HEK293 (cell line): ENCODE results near the gene PDZRN4.

Experiments used
- CTCF ChIA-PET: fragments of 350-600 bp; formaldehyde crosslinking; extraction: SDS; loops from one replicate; lab custom pipeline; 2021; ENCODE audit warnings: antibody characterized with exemption; lab: Yijun Ruan, JAX
- POLR2A ChIA-PET: fragments of 300-600 bp; formaldehyde crosslinking; extraction: SDS; loops from one replicate; lab custom pipeline; 2020; ENCODE audit warnings: antibody characterized with exemption, inconsistent platforms; lab: Yijun Ruan, JAX
- H3K27ac ChIP-seq: fragments of 200-500 bp; sonication (Bioruptor generic); 2 replicates; pipeline ENCODE4 v1.5.1; 2014; ENCODE audit warnings: low read depth, low read length, control low read depth, inconsistent platforms; ENCODE audit errors: extremely low read depth
- H3K36me3 ChIP-seq, 2 experiments: fragments of 200-500 bp in 1 of 2; sonication (Bioruptor generic) in 1 of 2; 1 replicate in 1 of 2; 2 replicates in 1 of 2; pipeline ENCODE4 v1.5.1; 2014 to 2017; ENCODE audit warnings: inconsistent platforms in 2 of 2, low read length in 2 of 2; ENCODE audit not compliant: control insufficient read depth in 2 of 2, insufficient read depth in 1 of 2
- H3K4me1 ChIP-seq: fragments of 200-500 bp; sonication (Bioruptor generic); 2 replicates; pipeline ENCODE4 v1.5.1; 2014; ENCODE audit warnings: mild to moderate bottlenecking, low read length, inconsistent platforms; ENCODE audit not compliant: control insufficient read depth, insufficient read depth
- H3K4me3 ChIP-seq: 2 replicates; pipeline ENCODE4 v1.5.1; 2011; ENCODE audit warnings: low read depth, mild to moderate bottlenecking, control low read depth, low read length, moderate library complexity
- H3K9me3 ChIP-seq: fragments of 200-500 bp; sonication (Bioruptor generic); 2 replicates; pipeline ENCODE4 v1.5.1; 2014; ENCODE audit warnings: low read depth, low read length, inconsistent platforms; ENCODE audit not compliant: control insufficient read depth, insufficient read depth
- HIC1 ChIP-seq: fragments of 450-650 bp; formaldehyde crosslinking; IDR thresholded peaks from 2 replicates; pipeline ENCODE4 v1.5.1; 2016; ENCODE audit warnings: missing biosample characterization, missing genetic modification characterization
- KLF10 ChIP-seq: fragments of 450-650 bp; IDR thresholded peaks from 2 replicates; pipeline ENCODE4 v1.5.1; 2018; ENCODE audit warnings: missing biosample characterization, mild to moderate bottlenecking, missing genetic modification characterization
- KLF8 ChIP-seq: fragments of 450-650 bp; formaldehyde crosslinking; IDR thresholded peaks from 2 replicates; pipeline ENCODE4 v1.5.1; 2016; ENCODE audit warnings: missing biosample characterization, missing genetic modification characterization
- RBAK ChIP-seq: fragments of 450-650 bp; formaldehyde crosslinking; IDR thresholded peaks from 2 replicates; pipeline ENCODE4 v1.5.1; 2016; ENCODE audit warnings: missing biosample characterization, missing genetic modification characterization
- WT1 ChIP-seq: fragments of 450-650 bp; formaldehyde crosslinking; IDR thresholded peaks from 2 replicates; pipeline ENCODE4 v1.5.1; 2016; ENCODE audit warnings: missing biosample characterization, missing genetic modification characterization
- ZBTB26 ChIP-seq: fragments of 450-650 bp; formaldehyde crosslinking; optimal IDR thresholded peaks from 2 replicates; pipeline ENCODE3; 2016; ENCODE audit warnings: missing biosample characterization, mild to moderate bottlenecking, missing genetic modification characterization
- ZBTB48 ChIP-seq: fragments of 450-650 bp; formaldehyde crosslinking; IDR thresholded peaks from 2 replicates; pipeline ENCODE4 v1.5.1; 2016; ENCODE audit warnings: missing biosample characterization, missing genetic modification characterization
- ZNF148 ChIP-seq: fragments of 450-650 bp; formaldehyde crosslinking; IDR thresholded peaks from 2 replicates; pipeline ENCODE4 v1.5.0; 2017; ENCODE audit warnings: missing biosample characterization, missing genetic modification characterization, borderline replicate concordance
- ZNF16 ChIP-seq: fragments of 450-650 bp; formaldehyde crosslinking; IDR thresholded peaks from 2 replicates; pipeline ENCODE4 v1.5.1; 2016; ENCODE audit warnings: low read depth, missing biosample characterization, missing genetic modification characterization
- ZNF174 ChIP-seq: fragments of 450-650 bp; formaldehyde crosslinking; IDR thresholded peaks from 2 replicates; pipeline ENCODE4 v1.5.0; 2017; ENCODE audit warnings: missing biosample characterization, mild to moderate bottlenecking, missing genetic modification characterization
- ZNF175 ChIP-seq: fragments of 450-650 bp; formaldehyde crosslinking; IDR thresholded peaks from 2 replicates; pipeline ENCODE4 v1.5.1; 2016; ENCODE audit warnings: missing biosample characterization, missing genetic modification characterization
- ZNF2 ChIP-seq: fragments of 450-650 bp; formaldehyde crosslinking; IDR thresholded peaks from 2 replicates; pipeline ENCODE4 v1.5.1; 2016; ENCODE audit warnings: missing biosample characterization, missing genetic modification characterization
- ZNF211 ChIP-seq: fragments of 450-650 bp; formaldehyde crosslinking; IDR thresholded peaks from 2 replicates; pipeline ENCODE4 v1.5.1; 2016; ENCODE audit warnings: low read depth, missing biosample characterization, missing genetic modification characterization
- ZNF214 ChIP-seq: fragments of 450-650 bp; formaldehyde crosslinking; IDR thresholded peaks from 2 replicates; pipeline ENCODE4 v1.5.1; 2017; ENCODE audit warnings: missing biosample characterization, mild to moderate bottlenecking, missing genetic modification characterization, borderline replicate concordance
- ZNF341 ChIP-seq: fragments of 450-650 bp; formaldehyde crosslinking; IDR thresholded peaks from 2 replicates; pipeline ENCODE4; 2016; ENCODE audit warnings: low read depth, missing biosample characterization, missing genetic modification characterization
- ZNF404 ChIP-seq: fragments of 450-650 bp; formaldehyde crosslinking; IDR thresholded peaks from 2 replicates; pipeline ENCODE4 v1.5.1; 2017; ENCODE audit warnings: missing biosample characterization, missing genetic modification characterization
- ZNF449 ChIP-seq: fragments of 450-650 bp; formaldehyde crosslinking; IDR thresholded peaks from 2 replicates; pipeline ENCODE4 v1.5.1; 2017; ENCODE audit warnings: missing biosample characterization, mild to moderate bottlenecking, missing genetic modification characterization, moderate library complexity
- ZNF585B ChIP-seq: fragments of 450-650 bp; formaldehyde crosslinking; IDR thresholded peaks from 2 replicates; pipeline ENCODE4 v1.5.1; 2016; ENCODE audit warnings: missing biosample characterization, missing genetic modification characterization
- ZNF600 ChIP-seq: fragments of 450-650 bp; formaldehyde crosslinking; IDR thresholded peaks from 2 replicates; pipeline ENCODE4 v1.5.1; 2016; ENCODE audit warnings: missing biosample characterization, missing genetic modification characterization

PDZRN4 gene

GRCh38 chr12:41552588-41552987 lies 364.5 kb downstream of the PDZRN4 start:
- CTCF ChIA-PET, result interaction anchor here (0.6 kb wide), 1 partner anchor 424 kb away, joined by 3 read pairs; no protein-coding TSS in a partner anchor
- no peaks in the 10 kb centered on the region for H3K9me3 ChIP-seq
- H3K36me3 ChIP-seq, result no peaks in the 10 kb centered on the region
- H3K27ac ChIP-seq, result no peak overlapping the region
- no peak for TF ChIP-seq ZNF148 (tag by site-specific recombination)
- 0 out of 2 replicates have a peak, but pooled peaks have one; percentile 17 for TF ChIP-seq ZNF585B (tag by site-specific recombination)
- TF ChIP-seq, all 188 proteins: peak for 1
- no peak overlapping the region for H3K4me3 ChIP-seq
- POLR2A ChIA-PET, result no interaction called here
- H3K4me1 ChIP-seq, result no peaks in the 10 kb centered on the region

- no peak overlapping the region for H3K4me3 ChIP-seq
- no peaks in the 10 kb centered on the region for H3K36me3 ChIP-seq
- no peaks in the 10 kb centered on the region for H3K4me1 ChIP-seq
- no peak for TF ChIP-seq ZNF341 (tag by site-specific recombination)
- no peak for TF ChIP-seq ZBTB26 (tag by site-specific recombination)
- TF ChIP-seq HIC1 (tag by site-specific recombination), result no peak
- no peak overlapping the region for H3K27ac ChIP-seq
- H3K9me3 ChIP-seq, result no peaks in the 10 kb centered on the region
- ChIA-PET CTCF (interaction anchor here (0.6 to 0.8 kb wide), 2 partner anchors 469 to 1556 kb away, joined by 3 read pairs; no protein-coding TSS in a partner anchor), POLR2A (no interaction called here)
Observed at GRCh38 chr12:41556176-41556575, 368.1 kb downstream of the PDZRN4 start.

- ChIA-PET POLR2A (interaction anchor here (0.7 kb wide), 1 partner anchor 451 kb away, joined by 7 read pairs; no protein-coding TSS in a partner anchor), CTCF (no interaction called here)
Observed at GRCh38 chr12:41557344-41557743, 369.2 kb downstream of the PDZRN4 start.

More at GRCh38 chr12:41557344-41557743, 369.2 kb downstream of the PDZRN4 start:
- no peak for TF ChIP-seq KLF8 (tag by site-specific recombination)
- TF ChIP-seq ZNF211 (tag by site-specific recombination), result no peak
- TF ChIP-seq KLF10 (tag by site-specific recombination), result no peak
- TF ChIP-seq ZNF174 (tag by site-specific recombination), result no peak
- TF ChIP-seq ZNF2 (tag by site-specific recombination), result no peak
- TF ChIP-seq ZNF600 (tag by site-specific recombination), result no peak
- no peak for TF ChIP-seq ZBTB48 (tag by site-specific recombination)
- TF ChIP-seq ZNF175, result no peak
- TF ChIP-seq WT1, result no peak
- no peak for TF ChIP-seq RBAK (tag by site-specific recombination)
- TF ChIP-seq ZNF449 (tag by site-specific recombination), result no peak
- no peak for TF ChIP-seq ZNF214
- TF ChIP-seq ZNF16 (tag by site-specific recombination), result no peak
- no peak for TF ChIP-seq ZNF148 (tag by site-specific recombination)
- TF ChIP-seq ZNF404 (tag by site-specific recombination), result no peak
- TF ChIP-seq, all 188 proteins: peak for 0
- H3K27ac ChIP-seq, result no peak overlapping the region
- no peak overlapping the region for H3K4me3 ChIP-seq
- no peaks in the 10 kb centered on the region for H3K36me3 ChIP-seq
- H3K4me1 ChIP-seq, result no peaks in the 10 kb centered on the region
- no peaks in the 10 kb centered on the region for H3K9me3 ChIP-seq
